GM06990 (cell line): ENCODE data around the gene ZNF280A.

Experiments used
- DNase-seq: peaks from one replicate; pipeline ENCODE4 v3.0.0-alpha.2; 2011; ENCODE audit not compliant: insufficient read length; ENCODE audit errors: extremely low read depth
- H3K27me3 ChIP-seq: replicated peaks from 2 replicates; pipeline ENCODE4 v1.6.0; 2011; ENCODE audit warnings: low read length; ENCODE audit not compliant: control insufficient read depth, insufficient read depth
- H3K36me3 ChIP-seq: 2 replicates; pipeline ENCODE4 v1.5.1; 2011; ENCODE audit warnings: low read length; ENCODE audit not compliant: control insufficient read depth, insufficient read depth
- H3K4me3 ChIP-seq: replicated peaks from 2 replicates; pipeline ENCODE4 v1.5.1; 2011; ENCODE audit warnings: low read depth, mild to moderate bottlenecking, control low read depth, low read length
- CTCF ChIP-seq: IDR thresholded peaks from 2 replicates; pipeline ENCODE4 v1.5.1; 2011; ENCODE audit warnings: low read length, control low read depth, mild to moderate bottlenecking, inconsistent platforms; ENCODE audit not compliant: insufficient read depth, poor library complexity, severe bottlenecking

Gene ZNF280A

DNA sequence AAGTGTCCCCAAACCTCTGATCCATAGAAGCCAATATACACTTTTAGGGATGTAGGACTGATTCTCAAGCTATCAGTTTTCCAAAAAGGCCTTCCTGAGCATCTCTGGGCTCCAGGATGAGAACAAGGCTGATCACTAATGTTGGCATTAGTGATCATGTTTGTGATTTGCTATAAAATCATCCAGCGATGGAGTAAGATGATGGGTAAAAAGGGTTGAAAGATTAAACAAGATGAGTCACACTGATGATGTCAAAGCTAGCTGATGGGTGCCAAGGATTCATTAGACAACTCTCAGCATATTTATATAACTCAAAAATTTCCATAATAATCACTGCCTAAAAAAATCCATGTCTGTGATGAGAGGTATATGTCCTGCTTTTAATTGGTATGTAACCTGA, 54.3 kb downstream of the ZNF280A start:
- no peaks in the 10 kb centered on the region for H3K36me3 ChIP-seq
- no peaks in the 10 kb centered on the region for H3K27me3 ChIP-seq
- DNase-seq = no peak
- TF ChIP-seq CTCF = no peak
- no peak overlapping the region for H3K4me3 ChIP-seq

- Histone ChIP-seq H3K27me3 (no peaks in the 10 kb centered on the region), H3K36me3 (no peaks in the 10 kb centered on the region), H3K4me3 (no peak overlapping the region)
- DNase-seq = no peak
- TF ChIP-seq CTCF = no peak
Measured at GRCh38 chr22:22465094-22465602, 54.9 kb downstream of the ZNF280A start.

- no peak for DNase-seq
- no peaks in the 10 kb centered on the region for H3K36me3 ChIP-seq
- TF ChIP-seq CTCF = no peak
- no peaks in the 10 kb centered on the region for H3K27me3 ChIP-seq
- H3K4me3 ChIP-seq = no peak overlapping the region
Measured at GRCh38 chr22:22464541-22465054, 55.5 kb downstream of the ZNF280A start.

- no peaks in the 10 kb centered on the region for H3K27me3 ChIP-seq
- H3K36me3 ChIP-seq = no peaks in the 10 kb centered on the region
- H3K4me3 ChIP-seq = no peak overlapping the region
- peak; percentile 26 for TF ChIP-seq CTCF
- DNase-seq = peak; percentile 2
Measured at GRCh38 chr22:22463855-22464540, 56.1 kb downstream of the ZNF280A start.
